ENCODE data around the gene KATNAL2.

GRCh38 chr18:47095810-47096209 lies 178.4 kb downstream of the KATNAL2 start:
- no peak for TF ChIP-seq CTCF (IDR thresholded peaks at IDR 0.05)
- no peak for TF ChIP-seq POLR2A (IDR thresholded peaks at IDR 0.05)
